Thyroid gland (tissue), 4 donors: ENCODE data around the gene ULBP2.

ENCODE experiments used
- POLR2A ChIP-seq, 2 donors: fragments of 450-650 bp; IDR thresholded peaks; one replicate each; pipeline ENCODE4 v1.6.1; 2017; ENCODE audit warnings: antibody characterized with exemption in 2 of 2, mild to moderate bottlenecking in 2 of 2, moderate library complexity in 1 of 2
- TF ChIP-seq, protein P1 (sequence below), 6 experiments: fragments of 200-600 bp in 3 of 6; fragments of 450-650 bp in 3 of 6; sonication (generic) in 3 of 6; IDR thresholded peaks; one replicate each; pipeline ENCODE4 v1.5.1; 2016 to 2019; ENCODE audit warnings: antibody characterized with exemption in 6 of 6, mild to moderate bottlenecking in 2 of 6, inconsistent platforms in 1 of 6, moderate library complexity in 1 of 6

GRCh38 chr6:149921361-149921760 is 20.5 kb upstream of the ULBP2 start:
- TF ChIP-seq, protein P1, sequence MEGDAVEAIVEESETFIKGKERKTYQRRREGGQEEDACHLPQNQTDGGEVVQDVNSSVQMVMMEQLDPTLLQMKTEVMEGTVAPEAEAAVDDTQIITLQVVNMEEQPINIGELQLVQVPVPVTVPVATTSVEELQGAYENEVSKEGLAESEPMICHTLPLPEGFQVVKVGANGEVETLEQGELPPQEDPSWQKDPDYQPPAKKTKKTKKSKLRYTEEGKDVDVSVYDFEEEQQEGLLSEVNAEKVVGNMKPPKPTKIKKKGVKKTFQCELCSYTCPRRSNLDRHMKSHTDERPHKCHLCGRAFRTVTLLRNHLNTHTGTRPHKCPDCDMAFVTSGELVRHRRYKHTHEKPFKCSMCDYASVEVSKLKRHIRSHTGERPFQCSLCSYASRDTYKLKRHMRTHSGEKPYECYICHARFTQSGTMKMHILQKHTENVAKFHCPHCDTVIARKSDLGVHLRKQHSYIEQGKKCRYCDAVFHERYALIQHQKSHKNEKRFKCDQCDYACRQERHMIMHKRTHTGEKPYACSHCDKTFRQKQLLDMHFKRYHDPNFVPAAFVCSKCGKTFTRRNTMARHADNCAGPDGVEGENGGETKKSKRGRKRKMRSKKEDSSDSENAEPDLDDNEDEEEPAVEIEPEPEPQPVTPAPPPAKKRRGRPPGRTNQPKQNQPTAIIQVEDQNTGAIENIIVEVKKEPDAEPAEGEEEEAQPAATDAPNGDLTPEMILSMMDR (IDR thresholded peaks at IDR 0.05) = no peak
- no peak for TF ChIP-seq POLR2A (IDR thresholded peaks at IDR 0.05)
